GM19455 (cell line): ENCODE measurements around the gene MALAT1.
A peak's percentile ranks its signal among the peaks of the same experiment; 100 is the strongest.
"Not testable (repeated sequence)": the region's sequence is repeated elsewhere in the genome, so short reads cannot be mapped to it uniquely, and the experiment has no call there.

Experiments
- ATAC-seq: cut with Tn5 transposase; IDR thresholded peaks from one replicate; pipeline ENCODE4 v1.9.1; 2021; ENCODE audit not compliant: unreplicated experiment

Gene MALAT1

DNA sequence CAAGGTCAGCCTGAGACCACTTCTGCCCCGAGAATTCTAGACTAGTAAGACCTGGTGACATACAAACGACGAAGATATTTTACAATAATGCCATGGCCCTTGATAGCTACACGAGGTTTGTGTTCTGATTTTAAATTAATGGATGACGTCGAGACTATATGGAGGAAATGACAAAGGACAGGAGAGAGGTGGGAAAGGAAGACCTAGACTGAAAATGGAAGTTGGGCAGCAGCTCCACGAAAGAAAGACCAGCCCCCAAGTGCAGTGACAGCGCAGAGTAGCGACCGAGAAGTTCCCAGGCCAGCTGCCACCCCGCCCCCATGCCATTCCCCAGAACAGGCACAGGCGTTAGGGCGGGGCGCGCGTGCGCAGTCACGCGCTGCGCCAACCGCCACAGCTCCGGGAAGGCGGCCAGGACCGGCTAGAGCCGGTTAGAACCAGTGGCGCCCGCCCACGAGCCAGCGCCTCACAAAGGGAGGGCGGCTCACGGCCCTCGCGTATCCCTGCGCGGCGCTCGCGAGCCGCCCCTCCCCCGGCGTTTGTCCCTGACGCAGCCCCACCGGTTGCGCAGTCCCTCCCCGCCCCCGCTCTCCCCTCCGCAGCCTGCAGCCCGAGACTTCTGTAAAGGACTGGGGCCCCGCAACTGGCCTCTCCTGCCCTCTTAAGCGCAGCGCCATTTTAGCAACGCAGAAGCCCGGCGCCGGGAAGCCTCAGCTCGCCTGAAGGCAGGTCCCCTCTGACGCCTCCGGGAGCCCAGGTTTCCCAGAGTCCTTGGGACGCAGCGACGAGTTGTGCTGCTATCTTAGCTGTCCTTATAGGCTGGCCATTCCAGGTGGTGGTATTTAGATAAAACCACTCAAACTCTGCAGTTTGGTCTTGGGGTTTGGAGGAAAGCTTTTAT lies 1.5 kb upstream of the MALAT1 start:
- peak; percentile 58 for ATAC-seq

DNA sequence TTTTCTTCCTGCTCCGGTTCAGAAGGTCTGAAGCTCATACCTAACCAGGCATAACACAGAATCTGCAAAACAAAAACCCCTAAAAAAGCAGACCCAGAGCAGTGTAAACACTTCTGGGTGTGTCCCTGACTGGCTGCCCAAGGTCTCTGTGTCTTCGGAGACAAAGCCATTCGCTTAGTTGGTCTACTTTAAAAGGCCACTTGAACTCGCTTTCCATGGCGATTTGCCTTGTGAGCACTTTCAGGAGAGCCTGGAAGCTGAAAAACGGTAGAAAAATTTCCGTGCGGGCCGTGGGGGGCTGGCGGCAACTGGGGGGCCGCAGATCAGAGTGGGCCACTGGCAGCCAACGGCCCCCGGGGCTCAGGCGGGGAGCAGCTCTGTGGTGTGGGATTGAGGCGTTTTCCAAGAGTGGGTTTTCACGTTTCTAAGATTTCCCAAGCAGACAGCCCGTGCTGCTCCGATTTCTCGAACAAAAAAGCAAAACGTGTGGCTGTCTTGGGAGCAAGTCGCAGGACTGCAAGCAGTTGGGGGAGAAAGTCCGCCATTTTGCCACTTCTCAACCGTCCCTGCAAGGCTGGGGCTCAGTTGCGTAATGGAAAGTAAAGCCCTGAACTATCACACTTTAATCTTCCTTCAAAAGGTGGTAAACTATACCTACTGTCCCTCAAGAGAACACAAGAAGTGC lies 661 bp upstream of the MALAT1 start:
- ATAC-seq: no peak

DNA sequence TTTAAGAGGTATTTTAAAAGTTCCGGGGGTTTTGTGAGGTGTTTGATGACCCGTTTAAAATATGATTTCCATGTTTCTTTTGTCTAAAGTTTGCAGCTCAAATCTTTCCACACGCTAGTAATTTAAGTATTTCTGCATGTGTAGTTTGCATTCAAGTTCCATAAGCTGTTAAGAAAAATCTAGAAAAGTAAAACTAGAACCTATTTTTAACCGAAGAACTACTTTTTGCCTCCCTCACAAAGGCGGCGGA lies 193 bp upstream of the MALAT1 start:
- ATAC-seq: no peak

GRCh38 chr11:65499713-65500386 lies 1.0 kb downstream of the MALAT1 start:
- no peak for ATAC-seq

DNA sequence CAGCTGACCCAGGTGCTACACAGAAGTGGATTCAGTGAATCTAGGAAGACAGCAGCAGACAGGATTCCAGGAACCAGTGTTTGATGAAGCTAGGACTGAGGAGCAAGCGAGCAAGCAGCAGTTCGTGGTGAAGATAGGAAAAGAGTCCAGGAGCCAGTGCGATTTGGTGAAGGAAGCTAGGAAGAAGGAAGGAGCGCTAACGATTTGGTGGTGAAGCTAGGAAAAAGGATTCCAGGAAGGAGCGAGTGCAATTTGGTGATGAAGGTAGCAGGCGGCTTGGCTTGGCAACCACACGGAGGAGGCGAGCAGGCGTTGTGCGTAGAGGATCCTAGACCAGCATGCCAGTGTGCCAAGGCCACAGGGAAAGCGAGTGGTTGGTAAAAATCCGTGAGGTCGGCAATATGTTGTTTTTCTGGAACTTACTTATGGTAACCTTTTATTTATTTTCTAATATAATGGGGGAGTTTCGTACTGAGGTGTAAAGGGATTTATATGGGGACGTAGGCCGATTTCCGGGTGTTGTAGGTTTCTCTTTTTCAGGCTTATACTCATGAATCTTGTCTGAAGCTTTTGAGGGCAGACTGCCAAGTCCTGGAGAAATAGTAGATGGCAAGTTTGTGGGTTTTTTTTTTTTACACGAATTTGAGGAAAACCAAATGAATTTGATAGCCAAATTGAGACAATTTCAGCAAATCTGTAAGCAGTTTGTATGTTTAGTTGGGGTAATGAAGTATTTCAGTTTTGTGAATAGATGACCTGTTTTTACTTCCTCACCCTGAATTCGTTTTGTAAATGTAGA lies 1.7 kb downstream of the MALAT1 start:
- no peak for ATAC-seq

GRCh38 chr11:65501186-65501471 lies 2.3 kb downstream of the MALAT1 start:
- no peak for ATAC-seq

DNA sequence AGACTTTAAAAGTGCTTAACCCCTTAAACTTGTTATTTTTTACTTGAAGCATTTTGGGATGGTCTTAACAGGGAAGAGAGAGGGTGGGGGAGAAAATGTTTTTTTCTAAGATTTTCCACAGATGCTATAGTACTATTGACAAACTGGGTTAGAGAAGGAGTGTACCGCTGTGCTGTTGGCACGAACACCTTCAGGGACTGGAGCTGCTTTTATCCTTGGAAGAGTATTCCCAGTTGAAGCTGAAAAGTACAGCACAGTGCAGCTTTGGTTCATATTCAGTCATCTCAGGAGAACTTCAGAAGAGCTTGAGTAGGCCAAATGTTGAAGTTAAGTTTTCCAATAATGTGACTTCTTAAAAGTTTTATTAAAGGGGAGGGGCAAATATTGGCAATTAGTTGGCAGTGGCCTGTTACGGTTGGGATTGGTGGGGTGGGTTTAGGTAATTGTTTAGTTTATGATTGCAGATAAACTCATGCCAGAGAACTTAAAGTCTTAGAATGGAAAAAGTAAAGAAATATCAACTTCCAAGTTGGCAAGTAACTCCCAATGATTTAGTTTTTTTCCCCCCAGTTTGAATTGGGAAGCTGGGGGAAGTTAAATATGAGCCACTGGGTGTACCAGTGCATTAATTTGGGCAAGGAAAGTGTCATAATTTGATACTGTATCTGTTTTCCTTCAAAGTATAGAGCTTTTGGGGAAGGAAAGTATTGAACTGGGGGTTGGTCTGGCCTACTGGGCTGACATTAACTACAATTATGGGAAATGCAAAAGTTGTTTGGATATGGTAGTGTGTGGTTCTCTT lies 2.8 kb downstream of the MALAT1 start:
- no peak for ATAC-seq

DNA sequence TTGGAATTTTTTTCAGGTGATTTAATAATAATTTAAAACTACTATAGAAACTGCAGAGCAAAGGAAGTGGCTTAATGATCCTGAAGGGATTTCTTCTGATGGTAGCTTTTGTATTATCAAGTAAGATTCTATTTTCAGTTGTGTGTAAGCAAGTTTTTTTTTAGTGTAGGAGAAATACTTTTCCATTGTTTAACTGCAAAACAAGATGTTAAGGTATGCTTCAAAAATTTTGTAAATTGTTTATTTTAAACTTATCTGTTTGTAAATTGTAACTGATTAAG lies 3.4 kb downstream of the MALAT1 start:
- ATAC-seq: no peak

- no peak for ATAC-seq
Observed at GRCh38 chr11:65502555-65503367, 3.9 kb downstream of the MALAT1 start.

DNA sequence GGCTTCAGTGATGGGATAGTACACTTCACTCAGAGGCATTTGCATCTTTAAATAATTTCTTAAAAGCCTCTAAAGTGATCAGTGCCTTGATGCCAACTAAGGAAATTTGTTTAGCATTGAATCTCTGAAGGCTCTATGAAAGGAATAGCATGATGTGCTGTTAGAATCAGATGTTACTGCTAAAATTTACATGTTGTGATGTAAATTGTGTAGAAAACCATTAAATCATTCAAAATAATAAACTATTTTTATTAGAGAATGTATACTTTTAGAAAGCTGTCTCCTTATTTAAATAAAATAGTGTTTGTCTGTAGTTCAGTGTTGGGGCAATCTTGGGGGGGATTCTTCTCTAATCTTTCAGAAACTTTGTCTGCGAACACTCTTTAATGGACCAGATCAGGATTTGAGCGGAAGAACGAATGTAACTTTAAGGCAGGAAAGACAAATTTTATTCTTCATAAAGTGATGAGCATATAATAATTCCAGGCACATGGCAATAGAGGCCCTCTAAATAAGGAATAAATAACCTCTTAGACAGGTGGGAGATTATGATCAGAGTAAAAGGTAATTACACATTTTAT lies 4.6 kb downstream of the MALAT1 start:
- no peak for ATAC-seq

DNA sequence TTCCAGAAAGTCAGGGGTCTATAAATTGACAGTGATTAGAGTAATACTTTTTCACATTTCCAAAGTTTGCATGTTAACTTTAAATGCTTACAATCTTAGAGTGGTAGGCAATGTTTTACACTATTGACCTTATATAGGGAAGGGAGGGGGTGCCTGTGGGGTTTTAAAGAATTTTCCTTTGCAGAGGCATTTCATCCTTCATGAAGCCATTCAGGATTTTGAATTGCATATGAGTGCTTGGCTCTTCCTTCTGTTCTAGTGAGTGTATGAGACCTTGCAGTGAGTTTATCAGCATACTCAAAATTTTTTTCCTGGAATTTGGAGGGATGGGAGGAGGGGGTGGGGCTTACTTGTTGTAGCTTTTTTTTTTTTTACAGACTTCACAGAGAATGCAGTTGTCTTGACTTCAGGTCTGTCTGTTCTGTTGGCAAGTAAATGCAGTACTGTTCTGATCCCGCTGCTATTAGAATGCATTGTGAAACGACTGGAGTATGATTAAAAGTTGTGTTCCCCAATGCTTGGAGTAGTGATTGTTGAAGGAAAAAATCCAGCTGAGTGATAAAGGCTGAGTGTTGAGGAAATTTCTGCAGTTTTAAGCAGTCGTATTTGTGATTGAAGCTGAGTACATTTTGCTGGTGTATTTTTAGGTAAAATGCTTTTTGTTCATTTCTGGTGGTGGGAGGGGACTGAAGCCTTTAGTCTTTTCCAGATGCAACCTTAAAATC lies 5.3 kb downstream of the MALAT1 start:
- ATAC-seq: no peak

DNA sequence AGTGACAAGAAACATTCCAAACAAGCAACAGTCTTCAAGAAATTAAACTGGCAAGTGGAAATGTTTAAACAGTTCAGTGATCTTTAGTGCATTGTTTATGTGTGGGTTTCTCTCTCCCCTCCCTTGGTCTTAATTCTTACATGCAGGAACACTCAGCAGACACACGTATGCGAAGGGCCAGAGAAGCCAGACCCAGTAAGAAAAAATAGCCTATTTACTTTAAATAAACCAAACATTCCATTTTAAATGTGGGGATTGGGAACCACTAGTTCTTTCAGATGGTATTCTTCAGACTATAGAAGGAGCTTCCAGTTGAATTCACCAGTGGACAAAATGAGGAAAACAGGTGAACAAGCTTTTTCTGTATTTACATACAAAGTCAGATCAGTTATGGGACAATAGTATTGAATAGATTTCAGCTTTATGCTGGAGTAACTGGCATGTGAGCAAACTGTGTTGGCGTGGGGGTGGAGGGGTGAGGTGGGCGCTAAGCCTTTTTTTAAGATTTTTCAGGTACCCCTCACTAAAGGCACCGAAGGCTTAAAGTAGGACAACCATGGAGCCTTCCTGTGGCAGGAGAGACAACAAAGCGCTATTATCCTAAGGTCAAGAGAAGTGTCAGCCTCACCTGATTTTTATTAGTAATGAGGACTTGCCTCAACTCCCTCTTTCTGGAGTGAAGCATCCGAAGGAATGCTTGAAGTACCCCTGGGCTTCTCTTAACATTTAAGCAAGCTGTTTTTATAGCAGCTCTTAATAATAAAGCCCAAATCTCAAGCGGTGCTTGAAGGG lies 6.0 kb downstream of the MALAT1 start:
- no peak for ATAC-seq

DNA sequence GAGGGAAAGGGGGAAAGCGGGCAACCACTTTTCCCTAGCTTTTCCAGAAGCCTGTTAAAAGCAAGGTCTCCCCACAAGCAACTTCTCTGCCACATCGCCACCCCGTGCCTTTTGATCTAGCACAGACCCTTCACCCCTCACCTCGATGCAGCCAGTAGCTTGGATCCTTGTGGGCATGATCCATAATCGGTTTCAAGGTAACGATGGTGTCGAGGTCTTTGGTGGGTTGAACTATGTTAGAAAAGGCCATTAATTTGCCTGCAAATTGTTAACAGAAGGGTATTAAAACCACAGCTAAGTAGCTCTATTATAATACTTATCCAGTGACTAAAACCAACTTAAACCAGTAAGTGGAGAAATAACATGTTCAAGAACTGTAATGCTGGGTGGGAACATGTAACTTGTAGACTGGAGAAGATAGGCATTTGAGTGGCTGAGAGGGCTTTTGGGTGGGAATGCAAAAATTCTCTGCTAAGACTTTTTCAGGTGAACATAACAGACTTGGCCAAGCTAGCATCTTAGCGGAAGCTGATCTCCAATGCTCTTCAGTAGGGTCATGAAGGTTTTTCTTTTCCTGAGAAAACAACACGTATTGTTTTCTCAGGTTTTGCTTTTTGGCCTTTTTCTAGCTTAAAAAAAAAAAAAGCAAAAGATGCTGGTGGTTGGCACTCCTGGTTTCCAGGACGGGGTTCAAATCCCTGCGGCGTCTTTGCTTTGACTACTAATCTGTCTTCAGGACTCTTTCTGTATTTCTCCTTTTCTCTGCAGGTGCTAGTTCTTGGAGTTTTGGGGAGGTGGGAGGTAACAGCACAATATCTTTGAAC lies 6.8 kb downstream of the MALAT1 start:
- no peak for ATAC-seq

DNA sequence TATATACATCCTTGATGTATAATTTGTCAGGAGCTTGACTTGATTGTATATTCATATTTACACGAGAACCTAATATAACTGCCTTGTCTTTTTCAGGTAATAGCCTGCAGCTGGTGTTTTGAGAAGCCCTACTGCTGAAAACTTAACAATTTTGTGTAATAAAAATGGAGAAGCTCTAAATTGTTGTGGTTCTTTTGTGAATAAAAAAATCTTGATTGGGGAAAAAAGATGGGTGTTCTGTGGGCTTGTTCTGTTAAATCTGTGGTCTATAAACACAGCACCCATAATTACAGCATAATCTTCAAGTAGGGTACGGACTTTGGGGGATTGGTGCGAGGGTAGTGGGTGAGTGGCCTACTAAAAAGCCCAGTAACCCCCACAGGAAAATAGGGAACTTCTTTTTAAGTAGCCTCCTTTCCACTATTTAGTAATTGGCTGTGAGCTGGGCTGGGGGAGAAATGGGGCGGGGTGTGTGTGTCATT lies 7.5 kb downstream of the MALAT1 start:
- no peak for ATAC-seq

DNA sequence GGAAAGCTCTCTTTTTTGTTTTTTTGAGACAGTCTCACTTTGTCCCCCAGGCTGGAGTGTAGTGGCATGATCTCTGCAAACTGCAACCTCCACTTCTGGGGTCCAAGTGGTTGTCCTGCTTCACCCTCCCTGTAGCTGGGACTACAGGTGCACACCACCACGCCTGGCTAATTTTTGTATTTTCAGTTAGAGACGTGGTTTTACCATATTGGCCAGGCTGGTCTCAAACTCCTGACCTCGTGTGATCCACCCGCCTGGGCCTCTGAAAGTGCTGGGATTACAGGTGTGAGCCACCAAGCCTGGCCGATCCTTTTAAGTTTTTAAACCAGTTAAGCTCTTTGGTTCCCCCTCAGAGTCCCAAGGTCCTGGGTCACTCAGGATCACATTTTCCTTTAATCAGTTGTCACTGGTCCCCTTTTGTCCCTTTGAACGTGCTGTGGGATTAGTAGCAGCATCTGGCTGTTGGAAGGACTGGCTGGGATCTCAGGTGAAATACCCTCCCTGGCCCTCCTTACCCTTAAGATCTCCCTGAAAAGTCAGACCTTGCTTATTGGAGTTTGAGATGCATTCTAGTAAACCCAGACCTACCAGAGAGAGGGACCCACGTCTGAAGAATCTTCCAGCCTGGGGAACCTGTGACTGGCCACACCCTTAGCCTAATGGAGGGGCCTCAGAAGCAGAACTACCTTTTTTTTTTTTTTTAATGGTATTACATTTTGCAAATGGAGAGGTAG lies 8.1 kb downstream of the MALAT1 start:
- peak; percentile 42 for ATAC-seq

- not testable (repeated sequence) for ATAC-seq
Observed at GRCh38 chr11:65512311-65512710, 13.5 kb downstream of the MALAT1 start.
